Mesenchymal stem cell (in vitro differentiated cells and primary cell): ENCODE measurements around the gene DHRSX.

Experiments
- DNase-seq: peaks from one replicate; pipeline ENCODE4 v3.0.0-alpha.2; 2013
- H2AFZ ChIP-seq: one replicate; pipeline ENCODE4 v1.6.1; 2013; ENCODE audit warnings: low read depth, mild to moderate bottlenecking, control low read depth, inconsistent platforms, low read length, moderate library complexity
- H2AK5ac ChIP-seq: 2 replicates; pipeline ENCODE4 v1.6.1; 2013; ENCODE audit warnings: low read length, moderate library complexity, mild to moderate bottlenecking, inconsistent platforms; ENCODE audit not compliant: severe bottlenecking
- H2BK120ac ChIP-seq: one replicate; pipeline ENCODE4 v1.6.1; 2013; ENCODE audit warnings: low read depth, mild to moderate bottlenecking, inconsistent platforms, low read length, moderate library complexity
- H2BK12ac ChIP-seq, 2 experiments: one replicate each; pipeline ENCODE4 v1.6.1; 2013; ENCODE audit warnings: inconsistent platforms in 2 of 2, low read length in 2 of 2, mild to moderate bottlenecking in 2 of 2, moderate library complexity in 2 of 2, control low read depth in 1 of 2
- H2BK15ac ChIP-seq: one replicate; pipeline ENCODE4 v1.6.1; 2013; ENCODE audit warnings: mild to moderate bottlenecking, low read depth, inconsistent platforms; ENCODE audit not compliant: poor library complexity, severe bottlenecking
- H2BK5ac ChIP-seq: 2 replicates; pipeline ENCODE4 v1.6.1; 2013; ENCODE audit warnings: low read depth, mild to moderate bottlenecking, low read length, control low read depth, inconsistent platforms; ENCODE audit not compliant: poor library complexity, severe bottlenecking
- H3K14ac ChIP-seq, 2 experiments: one replicate each; pipeline ENCODE4 v1.6.1; 2013; ENCODE audit warnings: inconsistent platforms in 2 of 2, low read length in 2 of 2, control low read depth in 1 of 2, mild to moderate bottlenecking in 1 of 2, moderate library complexity in 1 of 2
- H3K18ac ChIP-seq, 2 experiments: one replicate each; pipeline ENCODE4 v1.6.1; 2013; ENCODE audit warnings: inconsistent platforms in 2 of 2, low read length in 2 of 2, control low read depth in 1 of 2, low read depth in 1 of 2, mild to moderate bottlenecking in 1 of 2
- H3K23ac ChIP-seq, 2 experiments: one replicate each; pipeline ENCODE4 v1.6.1; 2013; ENCODE audit warnings: inconsistent platforms in 2 of 2, low read length in 2 of 2, mild to moderate bottlenecking in 2 of 2, moderate library complexity in 2 of 2, control low read depth in 1 of 2
- H3K27ac ChIP-seq: 2 replicates; pipeline ENCODE4 v1.5.1; 2013; ENCODE audit warnings: mild to moderate bottlenecking, moderate library complexity, low read length, control low read depth, inconsistent platforms; ENCODE audit not compliant: poor library complexity, severe bottlenecking
- H3K27me3 ChIP-seq, 2 experiments: 2 replicates each; pipeline versions ENCODE4 v1.6.1 to v1.7.0; 2013; ENCODE audit warnings: low read length in 2 of 2, mild to moderate bottlenecking in 2 of 2, moderate library complexity in 2 of 2, control low read depth in 1 of 2, inconsistent platforms in 1 of 2; ENCODE audit not compliant: control insufficient read depth in 1 of 2, insufficient read depth in 1 of 2
- H3K36me3 ChIP-seq, 2 experiments: 2 replicates each; pipeline versions ENCODE4 v1.6.1 to v1.7.0; 2013; ENCODE audit warnings: low read length in 2 of 2, control low read depth in 1 of 2, inconsistent platforms in 1 of 2, low read depth in 1 of 2, mild to moderate bottlenecking in 1 of 2; ENCODE audit not compliant: insufficient read depth in 2 of 2, control insufficient read depth in 1 of 2
- H3K4ac ChIP-seq, 2 experiments: one replicate each; pipeline ENCODE4 v1.6.1; 2013; ENCODE audit warnings: inconsistent platforms in 2 of 2, low read length in 2 of 2, mild to moderate bottlenecking in 2 of 2, moderate library complexity in 2 of 2, control low read depth in 1 of 2, low read depth in 1 of 2
- H3K4me1 ChIP-seq: 2 replicates; pipeline ENCODE4 v1.6.1; 2013; ENCODE audit warnings: low read depth, low read length, control low read depth; ENCODE audit not compliant: control insufficient read depth, insufficient read depth
- H3K4me2 ChIP-seq: 2 replicates; pipeline ENCODE4 v1.6.1; 2013; ENCODE audit warnings: low read length, mild to moderate bottlenecking, inconsistent platforms; ENCODE audit not compliant: poor library complexity, severe bottlenecking
- H3K4me3 ChIP-seq, 2 experiments: 2 replicates each; pipeline versions ENCODE4 v1.5.1 to v1.7.0; 2013; ENCODE audit warnings: low read length in 2 of 2, mild to moderate bottlenecking in 2 of 2, control low read depth in 1 of 2, low read depth in 1 of 2; ENCODE audit not compliant: insufficient read depth in 1 of 2
- H3K79me1 ChIP-seq: replicated peaks from 2 replicates; pipeline ENCODE4 v1.6.1; 2013; ENCODE audit warnings: mild to moderate bottlenecking, control low read depth, low read length, inconsistent platforms; ENCODE audit not compliant: poor library complexity, severe bottlenecking
- H3K9ac ChIP-seq: 2 replicates; pipeline ENCODE4 v1.7.0; 2013; ENCODE audit warnings: mild to moderate bottlenecking, low read length, moderate library complexity
- H3K9me3 ChIP-seq: 2 replicates; pipeline ENCODE4 v1.7.0; 2013; ENCODE audit warnings: mild to moderate bottlenecking, low read length; ENCODE audit not compliant: control insufficient read depth
- H4K8ac ChIP-seq: one replicate; pipeline ENCODE4 v1.6.1; 2013; ENCODE audit warnings: inconsistent platforms, mild to moderate bottlenecking, low read length, moderate library complexity
- H4K91ac ChIP-seq: one replicate; pipeline ENCODE4 v1.6.1; 2013; ENCODE audit warnings: mild to moderate bottlenecking, low read length, inconsistent platforms
- WGBS: methylation state at CpG from one replicate; pipeline ENCODE4 v1.1.7; 2013; ENCODE audit warnings: mixed read lengths; 5-methylcytosine and 5-hydroxymethylcytosine counted together

Gene DHRSX

DNA sequence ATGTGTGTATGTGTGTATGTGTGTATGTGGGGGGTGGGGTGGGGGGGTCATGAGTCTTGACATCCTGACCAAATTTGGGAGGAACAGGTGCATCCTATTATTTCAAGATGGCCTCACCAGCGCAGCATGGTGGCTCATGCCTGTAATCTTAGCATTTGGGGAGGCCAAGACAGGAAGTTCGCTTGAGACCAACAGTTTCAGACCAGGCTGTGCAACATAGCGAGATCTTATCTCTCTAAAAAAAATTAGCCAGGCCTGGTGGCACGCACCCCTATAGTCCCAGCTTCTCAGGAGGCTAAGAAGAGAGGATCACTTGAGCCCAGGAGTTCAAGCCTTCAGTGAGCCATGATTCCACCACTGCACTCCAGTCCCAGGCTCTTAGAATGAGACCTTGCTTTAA lies 47.0 kb upstream of the DHRSX start:
- Histone ChIP-seq H2AK5ac (no peak overlapping the region), H2BK120ac (no peak overlapping the region), H3K4me2 (no peak overlapping the region), H3K14ac (no peak overlapping the region), H4K8ac (no peak overlapping the region), H3K36me3 (no peaks in the 10 kb centered on the region), H3K4me1 (peaks cover 7% of the 10 kb centered on the region), H3K27me3 (peaks cover 26 to 52% of the 10 kb centered on the region in 2 experiments), H2BK5ac (no peak overlapping the region), H2BK12ac (no peak overlapping the region), H3K4ac (no peak overlapping the region), H3K23ac (no peak overlapping the region), H3K18ac (no peak overlapping the region), H2AFZ (no peak overlapping the region), H3K79me1 (no peaks in the 10 kb centered on the region), H2BK15ac (no peak overlapping the region), H3K9me3 (peaks cover 13% of the 10 kb centered on the region), H3K27ac (no peak overlapping the region), H3K9ac (no peak overlapping the region), H4K91ac (no peak overlapping the region), H3K4me3 (no peak overlapping the region)
- DNase-seq: no peak
- WGBS: 76% methylated on average over 4 of the region's 4 CpGs

DNA sequence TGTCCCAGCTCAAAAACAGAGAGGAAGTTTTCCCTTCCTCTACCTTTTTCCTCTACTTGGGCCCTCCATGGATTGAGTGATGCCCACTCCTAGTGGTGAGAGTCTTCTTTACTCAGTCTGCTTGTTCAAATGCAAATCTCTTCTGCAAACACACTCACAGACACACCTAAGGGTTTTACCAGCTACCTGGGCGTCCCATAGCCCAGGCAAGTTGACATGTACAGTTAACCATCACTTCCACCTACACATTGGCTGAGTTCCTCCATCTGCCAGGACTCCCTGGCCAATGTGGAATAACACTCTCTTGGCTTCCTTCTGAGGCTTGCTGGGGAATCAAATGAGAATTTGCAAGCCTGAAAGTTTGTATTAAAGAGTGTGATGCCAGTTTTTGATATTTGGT lies 45.7 kb upstream of the DHRSX start:
- no peak overlapping the region for H3K4ac ChIP-seq
- H3K9ac ChIP-seq: no peak overlapping the region
- H3K4me2 ChIP-seq: no peak overlapping the region
- H3K4me3 ChIP-seq: no peak overlapping the region
- H3K36me3 ChIP-seq: no peaks in the 10 kb centered on the region
- no peak overlapping the region for H2BK120ac ChIP-seq
- no peak overlapping the region for H2AFZ ChIP-seq
- WGBS: 16% methylated on average over 1 of the region's 1 CpG
- no peak overlapping the region for H3K23ac ChIP-seq
- H3K79me1 ChIP-seq: no peaks in the 10 kb centered on the region
- H3K9me3 ChIP-seq: peaks cover 13% of the 10 kb centered on the region
- peaks cover 4% of the 10 kb centered on the region for H3K4me1 ChIP-seq
- no peak overlapping the region for H3K18ac ChIP-seq
- H3K14ac ChIP-seq: no peak overlapping the region
- no peak overlapping the region for H4K8ac ChIP-seq
- DNase-seq: no peak
- no peak overlapping the region for H3K27ac ChIP-seq
- no peak overlapping the region for H2BK5ac ChIP-seq
- H4K91ac ChIP-seq: no peak overlapping the region
- H2BK12ac ChIP-seq: no peak overlapping the region
- no peak overlapping the region for H2AK5ac ChIP-seq
- peaks cover 26 to 52% of the 10 kb centered on the region in 2 experiments for H3K27me3 ChIP-seq
- no peak overlapping the region for H2BK15ac ChIP-seq

DNA sequence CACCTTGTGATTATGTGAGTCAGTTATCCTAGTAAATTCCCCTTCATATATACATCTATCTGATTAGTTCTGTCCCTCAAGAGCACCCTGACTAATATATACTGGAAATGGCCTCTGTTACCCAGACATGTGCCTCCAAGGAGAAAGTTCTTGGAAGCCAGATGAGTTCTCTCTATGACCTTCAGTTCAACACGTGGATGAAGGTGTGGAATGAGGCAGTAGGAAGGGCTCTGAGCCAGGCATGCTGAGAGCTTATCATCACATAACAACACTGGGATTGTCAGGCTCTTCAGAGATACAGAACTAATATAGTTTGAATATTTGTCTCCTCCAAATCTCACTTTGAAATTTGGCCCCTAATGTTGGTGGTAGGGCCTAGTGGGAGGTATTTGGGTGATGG lies 44.4 kb upstream of the DHRSX start:
- 20% methylated on average over 1 of the region's 1 CpG for WGBS
- no peak overlapping the region for H3K14ac ChIP-seq
- no peak overlapping the region for H4K91ac ChIP-seq
- no peak for DNase-seq
- no peak overlapping the region for H2BK5ac ChIP-seq
- peaks cover 1% of the 10 kb centered on the region for H3K4me1 ChIP-seq
- H2AK5ac ChIP-seq: no peak overlapping the region
- H3K4me2 ChIP-seq: no peak overlapping the region
- H3K79me1 ChIP-seq: no peaks in the 10 kb centered on the region
- H3K36me3 ChIP-seq: no peaks in the 10 kb centered on the region
- H3K27ac ChIP-seq: no peak overlapping the region
- no peak overlapping the region for H2BK120ac ChIP-seq
- H2AFZ ChIP-seq: no peak overlapping the region
- no peak overlapping the region for H3K23ac ChIP-seq
- H4K8ac ChIP-seq: no peak overlapping the region
- no peak overlapping the region for H3K9ac ChIP-seq
- peaks cover 20 to 46% of the 10 kb centered on the region in 2 experiments for H3K27me3 ChIP-seq
- no peak overlapping the region for H3K18ac ChIP-seq
- H3K9me3 ChIP-seq: peaks cover 13% of the 10 kb centered on the region
- H2BK12ac ChIP-seq: no peak overlapping the region
- H2BK15ac ChIP-seq: no peak overlapping the region
- H3K4me3 ChIP-seq: no peak overlapping the region
- no peak overlapping the region for H3K4ac ChIP-seq

DNA sequence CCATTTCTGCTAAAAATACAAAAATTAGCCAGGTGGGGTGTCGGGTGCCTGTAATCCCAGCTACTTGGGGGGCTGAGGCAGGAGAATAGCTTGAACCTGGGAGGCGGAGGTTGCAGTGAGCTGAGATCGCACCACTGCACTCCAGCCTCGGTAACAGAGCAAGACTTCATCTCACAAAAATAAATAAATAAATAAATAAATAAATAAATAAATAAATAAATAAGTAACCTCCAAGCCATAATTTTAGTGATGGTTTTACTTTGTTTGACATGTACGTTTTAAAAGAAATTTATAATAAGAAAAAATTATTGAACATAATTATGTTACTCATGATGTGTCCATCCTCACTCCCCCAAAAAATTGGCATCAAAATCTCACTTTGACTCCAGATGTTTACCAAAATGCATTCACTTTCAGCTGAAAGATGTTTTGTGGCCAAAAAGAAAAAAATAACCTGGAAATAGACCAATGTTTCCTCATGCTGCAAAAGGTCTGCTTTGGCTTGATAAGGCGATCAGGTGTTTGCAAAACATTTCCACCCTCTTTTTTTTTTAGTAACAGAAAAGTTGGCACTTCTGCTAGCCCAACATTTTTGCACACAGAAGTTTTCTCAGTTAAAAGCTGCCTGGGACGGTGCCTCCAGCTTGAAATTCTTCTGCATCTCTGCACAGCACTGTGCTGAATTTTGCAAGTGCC lies 42.2 kb upstream of the DHRSX start:
- no peak overlapping the region for H3K9ac ChIP-seq
- H3K27ac ChIP-seq: no peak overlapping the region
- H3K9me3 ChIP-seq: peaks cover 13% of the 10 kb centered on the region
- no peak overlapping the region for H2BK120ac ChIP-seq
- no peak overlapping the region for H3K4me2 ChIP-seq
- no peak overlapping the region for H3K14ac ChIP-seq
- peaks cover 1% of the 10 kb centered on the region for H3K4me1 ChIP-seq
- H3K4ac ChIP-seq: no peak overlapping the region
- no peak overlapping the region for H2BK5ac ChIP-seq
- H2BK15ac ChIP-seq: no peak overlapping the region
- no peak overlapping the region for H3K4me3 ChIP-seq
- no peak overlapping the region for H4K91ac ChIP-seq
- peaks cover 7 to 46% of the 10 kb centered on the region in 2 experiments for H3K27me3 ChIP-seq
- H2AFZ ChIP-seq: no peak overlapping the region
- DNase-seq: no peak
- H4K8ac ChIP-seq: no peak overlapping the region
- H3K23ac ChIP-seq: no peak overlapping the region
- no peaks in the 10 kb centered on the region for H3K36me3 ChIP-seq
- no peak overlapping the region for H2BK12ac ChIP-seq
- H3K79me1 ChIP-seq: no peaks in the 10 kb centered on the region
- 75% methylated on average over 3 of the region's 7 CpGs for WGBS
- no peak overlapping the region for H3K18ac ChIP-seq
- H2AK5ac ChIP-seq: no peak overlapping the region
